NCI-H2171 (cell line): Measurements from ENCODE around the gene PARN.

Experiments used
- DNase-seq: peaks from one replicate; lab custom pipeline; 2025; lab: John Stamatoyannopoulos, UW

PARN gene

DNA sequence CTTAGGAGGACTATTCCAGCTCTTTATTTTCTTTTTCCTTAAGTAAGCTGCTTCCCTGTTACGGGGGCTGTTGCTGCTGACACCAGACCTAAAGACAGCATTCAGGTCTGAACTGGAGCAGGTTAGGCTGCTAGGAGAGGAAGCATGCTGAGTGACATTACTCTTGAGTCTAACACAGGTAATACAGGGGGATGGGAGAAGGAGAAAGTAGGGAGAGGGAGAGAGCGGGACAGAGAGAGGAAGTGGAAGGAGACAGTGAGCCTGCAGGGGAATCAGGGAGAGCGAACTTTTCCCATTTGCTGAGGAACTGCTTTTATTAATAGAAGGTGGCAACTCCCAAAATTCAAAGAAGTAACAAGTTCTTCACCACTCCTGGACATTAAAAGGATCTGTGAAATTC is 130.9 kb downstream of the PARN start:
- no peak for DNase-seq

DNA sequence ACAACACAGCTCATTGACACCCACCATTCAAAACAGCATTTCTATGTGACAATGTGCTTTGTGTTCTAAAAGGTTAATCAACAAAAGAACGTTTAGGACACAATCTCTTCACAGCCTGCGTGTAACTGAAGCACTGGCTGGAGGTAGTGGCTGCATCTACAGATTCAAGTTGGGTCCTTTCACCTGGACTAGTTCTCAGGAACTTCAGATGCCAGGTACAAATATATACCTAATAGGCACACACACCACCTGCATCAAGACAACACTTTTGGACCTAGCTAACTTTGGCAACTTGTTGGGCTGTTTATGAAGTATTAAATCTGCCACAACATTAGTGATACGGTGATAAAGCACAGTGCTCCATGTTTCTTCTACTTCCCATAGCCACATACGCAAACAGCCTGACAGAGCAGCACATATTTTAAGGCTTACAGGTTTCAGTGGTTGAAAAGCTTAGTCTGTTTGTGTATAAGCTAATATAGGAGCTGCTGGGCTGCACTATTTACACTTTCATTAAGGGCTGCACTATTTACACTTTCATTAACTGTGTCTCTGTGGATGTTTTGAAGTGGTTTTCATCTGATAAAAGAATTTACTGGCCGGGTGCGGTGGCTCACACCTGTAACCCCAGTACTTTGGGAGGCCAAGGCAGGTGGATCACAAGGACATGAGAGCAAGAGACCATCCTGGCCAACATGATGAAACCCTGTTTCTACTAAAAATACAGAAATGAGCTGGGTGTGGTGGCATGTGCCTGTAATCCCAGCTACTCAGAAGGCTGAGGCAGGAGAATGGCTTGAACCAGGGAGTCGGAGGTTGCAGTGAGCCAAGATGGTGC is 132.6 kb downstream of the PARN start:
- no peak for DNase-seq

DNA sequence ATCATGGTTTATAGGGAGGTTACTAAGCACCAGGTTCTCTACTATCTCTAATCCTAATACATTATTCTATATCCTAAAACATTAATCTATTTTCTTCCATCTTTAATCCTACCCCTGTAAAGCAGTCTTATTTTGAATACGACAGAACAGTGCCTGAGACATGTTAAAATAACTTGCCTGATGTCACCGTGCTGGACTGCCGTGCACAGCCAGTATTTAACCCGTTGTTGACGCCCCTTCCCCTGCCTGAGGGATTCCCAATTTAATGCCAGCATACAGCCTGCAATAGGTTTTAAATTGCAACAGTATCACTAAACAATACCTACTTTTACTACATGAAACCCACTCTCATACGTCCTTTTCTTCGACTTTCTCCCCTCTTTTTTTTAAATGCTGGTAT is 133.3 kb downstream of the PARN start:
- no peak for DNase-seq

DNA sequence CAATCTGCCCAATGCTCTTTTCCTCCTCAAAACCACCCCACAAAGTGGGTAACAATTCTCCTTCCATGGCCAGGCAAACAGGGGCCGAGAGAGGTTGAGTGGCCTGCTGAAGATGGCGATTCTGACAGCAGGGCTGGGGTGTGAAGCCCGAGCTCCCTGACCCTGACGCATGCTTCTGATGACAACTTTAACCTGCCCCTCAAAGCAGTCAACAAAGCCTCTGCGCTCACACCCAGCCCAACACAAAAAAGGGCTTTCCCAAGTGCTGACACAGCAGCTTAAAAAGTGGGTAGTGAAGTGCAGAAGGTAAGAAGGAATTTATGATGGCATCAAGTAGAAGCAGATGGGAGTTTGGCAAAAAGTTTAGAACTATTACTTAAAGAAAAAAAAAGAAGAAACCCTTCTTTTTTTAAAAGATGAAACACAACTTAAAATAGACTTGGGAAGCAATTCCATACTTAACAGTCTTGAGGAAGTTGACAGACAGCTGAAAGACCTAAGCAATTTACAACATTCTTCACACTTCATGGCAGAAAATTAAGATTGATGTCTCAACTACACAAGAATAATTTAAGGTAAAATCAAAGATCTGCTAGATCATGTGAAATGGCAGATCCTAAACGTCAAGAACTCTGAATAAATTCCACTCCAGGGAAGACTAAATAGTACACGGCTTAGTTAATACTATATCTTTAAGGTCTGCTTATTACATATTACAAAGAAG is 133.9 kb downstream of the PARN start:
- DNase-seq: no peak

DNA sequence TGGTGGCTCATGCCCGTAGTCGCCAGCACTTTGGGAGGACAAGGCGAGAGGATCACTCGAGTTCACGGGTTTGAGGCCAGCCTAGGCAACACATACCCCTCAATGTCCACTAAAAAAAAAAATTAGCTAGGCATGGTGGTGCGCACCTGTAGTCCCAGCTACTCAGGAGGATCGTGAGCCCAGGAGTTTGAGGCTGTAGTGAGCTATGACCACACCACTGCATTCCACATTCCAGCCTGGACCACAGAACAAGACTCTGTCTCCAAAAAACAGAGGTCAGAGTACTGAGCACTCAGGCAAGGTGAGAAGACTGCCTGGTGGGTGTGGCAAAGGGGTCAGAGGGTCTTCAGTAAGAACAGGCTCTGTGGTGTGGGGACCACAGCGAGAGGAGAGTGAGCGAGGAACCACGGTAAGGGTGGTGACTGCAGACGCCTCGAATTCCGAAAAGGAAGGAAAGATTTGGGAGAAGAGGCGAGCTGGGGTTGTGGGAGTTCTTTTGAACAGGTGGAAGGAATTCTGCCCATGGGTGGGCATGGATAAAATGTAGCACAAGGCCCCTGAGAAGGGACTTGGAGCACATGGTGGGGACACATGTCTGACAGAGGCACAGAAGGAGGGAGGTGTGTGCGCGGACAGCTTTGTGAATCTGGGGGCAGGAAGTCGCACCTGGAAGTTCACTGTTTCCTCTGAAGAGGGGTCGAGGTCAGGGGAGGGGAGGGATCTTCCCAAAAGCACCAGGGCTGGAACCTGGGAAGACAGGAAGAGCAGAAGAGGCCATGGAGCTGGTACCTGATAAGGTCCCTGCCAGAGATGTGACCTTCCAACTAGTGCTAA is 134.6 kb downstream of the PARN start:
- no peak for DNase-seq

DNA sequence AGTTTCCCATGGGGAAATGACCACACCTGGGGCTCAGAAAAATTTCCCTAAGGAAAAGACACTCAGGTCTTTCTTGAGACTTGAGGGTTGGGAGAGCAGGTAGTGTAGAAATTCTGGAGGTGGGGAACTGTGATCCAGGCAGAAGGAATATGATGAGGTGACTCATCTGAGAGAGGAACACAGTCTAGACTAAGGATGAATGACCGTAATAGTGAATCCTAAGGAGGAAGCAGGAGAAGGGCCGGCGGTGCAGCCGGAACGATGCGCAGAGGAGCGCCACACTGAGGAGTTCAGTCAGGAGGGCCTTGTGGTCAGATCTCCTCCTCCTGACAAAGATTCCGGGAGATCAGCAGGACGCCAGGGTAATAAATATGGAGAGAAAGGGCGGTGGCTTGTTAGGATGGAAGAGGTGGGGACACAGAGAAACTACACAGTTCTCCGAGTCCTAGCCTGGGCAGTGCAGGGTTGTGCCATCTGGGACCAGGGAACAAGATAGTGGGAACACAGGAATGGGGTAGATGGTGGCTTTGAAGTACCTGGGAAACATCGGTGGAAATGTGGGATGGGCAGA is 135.6 kb downstream of the PARN start:
- DNase-seq: no peak

DNA sequence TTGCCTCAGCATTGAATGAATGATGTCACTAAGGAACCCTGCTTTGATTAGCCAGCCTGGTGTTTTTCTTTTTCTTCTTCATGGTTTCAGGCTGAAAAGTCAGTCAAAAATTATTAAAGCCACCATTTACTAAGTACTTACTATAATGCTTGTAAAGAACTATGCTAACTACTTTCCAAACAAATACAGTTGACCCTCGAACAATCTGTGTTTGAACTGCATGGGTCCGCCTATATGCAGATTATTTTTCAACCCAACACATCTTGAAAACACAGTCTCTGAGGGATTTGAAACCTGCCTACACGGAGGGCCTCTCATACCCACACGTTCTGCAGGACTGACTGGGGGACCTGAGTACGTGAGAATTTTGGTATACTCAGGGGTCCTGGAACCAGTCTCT is 136.3 kb downstream of the PARN start:
- no peak for DNase-seq

DNA sequence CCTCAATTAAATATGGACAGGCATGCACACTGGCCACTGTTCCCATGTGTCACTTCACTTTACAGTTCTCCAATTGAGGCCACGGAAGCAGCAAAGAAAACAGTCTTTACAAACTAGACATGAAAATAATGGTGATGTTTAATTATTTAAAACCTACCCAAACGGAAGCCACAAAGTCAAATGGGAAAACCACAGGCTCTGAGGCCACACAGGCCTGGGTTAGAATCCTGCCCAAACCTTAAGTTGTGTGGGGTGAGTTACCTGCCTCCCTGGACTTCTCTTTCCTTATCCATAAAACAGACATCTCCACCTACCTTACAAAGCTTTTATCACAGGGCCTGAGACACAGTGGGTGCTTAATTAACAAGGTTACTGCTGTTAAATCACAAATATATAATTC is 137.4 kb downstream of the PARN start:
- no peak for DNase-seq

DNA sequence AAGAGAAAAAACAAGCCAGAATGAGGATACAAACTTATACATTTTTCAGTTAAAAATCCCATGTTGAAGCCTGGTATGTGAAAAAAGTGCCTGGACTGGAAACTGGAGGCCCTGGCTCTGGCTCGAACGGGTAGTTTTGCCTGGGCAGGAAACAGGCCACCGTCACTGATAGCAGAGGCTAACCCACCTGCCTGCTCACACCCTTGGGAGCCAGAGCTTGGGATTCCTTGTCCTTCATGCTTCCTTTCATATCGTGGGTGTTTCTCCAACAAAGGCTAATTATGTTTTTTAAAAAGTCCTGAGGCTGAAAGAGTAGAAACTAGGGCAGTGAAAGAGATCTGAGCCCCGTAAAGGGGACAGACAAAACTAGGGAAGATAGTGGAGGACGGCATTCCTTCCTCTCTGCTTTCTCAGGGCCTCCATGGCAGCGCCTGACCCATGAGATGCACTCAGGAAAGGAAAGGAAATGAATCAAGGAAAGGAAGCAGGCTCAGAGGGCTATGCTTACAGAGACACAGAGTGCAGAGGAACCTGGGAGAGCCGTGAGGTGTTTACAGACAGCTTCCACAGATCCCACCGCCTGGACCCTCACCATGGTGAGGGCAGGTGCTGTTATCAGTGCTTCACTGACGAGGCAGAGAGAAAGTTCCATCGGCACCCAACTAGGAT is 138.1 kb downstream of the PARN start:
- no peak for DNase-seq

DNA sequence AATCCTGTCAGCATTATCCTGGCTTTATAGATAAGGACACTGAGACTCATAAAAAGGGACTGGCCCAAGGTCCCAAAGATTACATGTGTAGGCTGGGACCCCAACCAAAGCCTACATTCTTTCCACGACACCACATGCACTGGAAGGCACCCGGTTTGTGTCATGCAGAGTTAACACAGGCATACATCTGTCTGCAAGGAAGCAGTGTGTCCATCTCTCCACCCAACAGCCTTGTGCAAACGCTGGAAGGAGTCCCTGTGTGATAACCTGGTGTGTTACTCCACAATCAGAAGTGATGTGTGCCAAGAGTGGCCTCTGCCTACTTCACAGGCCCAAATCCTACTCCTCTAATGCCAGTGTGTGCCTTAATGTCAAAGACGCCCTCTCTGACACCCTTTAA is 139.8 kb downstream of the PARN start:
- no peak for DNase-seq

DNA sequence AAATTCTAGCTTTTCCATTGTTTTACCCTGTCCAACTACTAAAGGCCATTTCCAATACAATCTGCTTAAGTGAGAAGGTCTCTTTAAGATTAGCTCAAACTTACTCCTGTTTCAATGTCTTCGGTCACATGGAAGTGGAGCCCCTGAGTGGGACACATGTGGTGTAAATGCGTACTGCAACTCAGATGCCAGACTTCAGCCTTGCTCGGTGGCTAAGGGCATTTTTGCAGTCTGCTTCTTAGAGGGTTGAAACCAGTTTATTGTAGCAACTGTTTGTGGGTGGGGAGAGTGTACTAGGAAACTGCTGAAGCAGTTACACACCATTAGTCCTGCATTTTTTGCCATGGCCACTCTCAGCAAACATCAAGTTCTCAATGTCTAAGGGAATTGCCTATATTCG is 140.6 kb downstream of the PARN start:
- peak; percentile 1 for DNase-seq

DNA sequence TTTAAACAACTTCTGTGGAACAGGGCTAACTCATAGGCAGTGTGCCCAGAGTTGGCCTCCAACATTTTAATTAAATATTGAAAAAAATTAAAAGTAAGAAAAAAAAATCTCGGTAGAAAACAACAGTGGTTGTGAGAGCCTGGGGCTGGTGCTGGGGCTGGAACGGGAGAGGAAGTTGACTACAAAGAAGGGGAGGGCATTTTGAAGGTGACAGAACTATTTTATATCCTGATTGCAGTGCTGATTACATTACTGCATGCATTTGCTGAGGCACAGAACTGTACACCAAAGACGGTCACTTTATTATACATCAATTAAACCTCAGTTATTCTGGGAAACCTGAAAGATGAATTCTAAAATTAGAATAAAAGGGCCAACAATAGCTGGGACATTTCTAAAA is 142.5 kb downstream of the PARN start:
- no peak for DNase-seq

DNA sequence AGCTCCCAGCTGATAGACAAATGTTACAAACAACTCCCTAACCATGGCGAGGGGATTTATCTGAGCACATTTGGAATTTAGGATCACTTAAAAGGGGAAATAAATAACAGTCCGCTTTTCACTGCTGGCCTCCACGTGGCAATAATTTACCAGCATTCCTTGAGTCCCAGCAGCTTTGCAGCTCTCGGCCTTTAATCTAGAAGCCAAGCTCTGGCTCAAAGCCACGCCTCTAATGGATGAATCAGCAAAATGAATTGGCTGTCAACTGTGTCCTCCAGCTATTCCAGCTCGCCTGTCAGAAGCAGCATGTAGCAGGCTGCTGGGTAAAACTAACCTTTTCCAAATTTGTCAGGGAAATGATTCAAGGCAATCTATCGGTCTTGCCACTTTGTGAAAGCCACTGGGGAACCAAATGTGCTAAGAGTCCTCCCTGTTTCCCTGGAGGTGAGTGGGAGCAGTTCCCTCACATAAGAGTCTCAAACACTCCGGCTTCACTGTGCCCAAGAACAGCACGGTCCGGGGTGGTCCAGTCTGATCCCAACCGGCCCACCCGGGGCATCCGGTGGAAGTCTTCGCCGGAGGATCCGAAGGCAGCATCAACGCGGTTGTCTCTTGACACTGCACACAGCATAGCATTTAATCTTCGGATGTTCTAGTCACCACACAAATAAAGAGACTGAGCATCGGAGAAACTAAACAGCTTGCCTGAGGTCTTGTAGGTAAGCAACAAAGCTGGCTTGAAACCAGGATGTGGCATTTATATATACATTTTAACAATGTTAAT is 143.3 kb downstream of the PARN start:
- DNase-seq: peak; percentile 28

DNA sequence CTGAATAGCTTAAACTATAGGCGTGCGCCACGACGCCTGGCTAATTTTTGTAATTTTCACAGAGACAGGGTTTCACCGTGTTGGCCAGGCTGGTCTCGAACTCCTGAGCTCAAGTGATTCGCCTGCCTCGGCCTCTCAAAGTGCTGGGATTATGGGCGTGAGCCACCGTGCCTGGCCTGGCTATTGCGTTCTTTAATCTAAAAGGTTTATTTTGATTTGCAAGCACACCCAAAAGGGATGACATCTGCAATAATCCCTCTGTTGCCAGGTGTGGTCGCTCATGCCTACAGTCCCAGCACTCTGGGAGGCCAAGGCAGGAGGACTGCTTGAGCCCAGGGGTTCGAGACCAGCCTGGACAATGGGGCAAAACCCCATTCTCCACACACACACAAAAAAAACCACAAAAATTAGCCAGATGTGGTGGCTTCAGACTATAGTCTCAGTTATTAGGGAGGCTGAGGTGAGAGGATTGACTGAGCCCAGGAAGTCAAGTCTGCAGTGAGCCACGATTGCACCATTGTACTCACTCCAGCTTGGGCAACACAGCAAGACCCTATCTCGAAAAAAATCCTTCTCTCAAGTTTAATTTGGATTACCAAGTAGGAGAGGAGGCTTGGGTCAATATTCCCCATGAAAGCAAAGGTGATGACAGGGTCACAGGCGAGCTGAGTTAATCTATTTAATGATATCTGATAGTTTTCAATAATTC is 144.1 kb downstream of the PARN start:
- DNase-seq: no peak

DNA sequence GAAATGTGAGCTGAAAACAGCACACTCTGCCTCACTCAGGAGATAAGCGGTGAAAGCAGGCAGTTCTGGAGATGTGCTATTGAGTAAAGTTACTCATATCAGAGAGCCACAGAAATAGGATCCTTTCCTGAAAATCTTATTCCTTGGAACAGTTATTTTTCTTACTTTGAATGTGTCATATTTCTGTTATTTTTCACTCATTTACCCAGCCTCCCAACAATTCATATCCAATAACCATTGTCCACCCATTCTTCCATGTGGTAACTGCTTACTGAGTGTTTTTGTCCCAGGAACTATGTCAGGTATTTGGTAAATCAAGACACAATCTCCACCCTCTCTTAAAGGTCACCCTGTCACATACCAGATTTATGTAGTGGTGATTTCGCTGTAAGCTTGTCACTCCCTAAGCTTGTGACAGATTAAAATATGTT is 144.9 kb downstream of the PARN start:
- no peak for DNase-seq

DNA sequence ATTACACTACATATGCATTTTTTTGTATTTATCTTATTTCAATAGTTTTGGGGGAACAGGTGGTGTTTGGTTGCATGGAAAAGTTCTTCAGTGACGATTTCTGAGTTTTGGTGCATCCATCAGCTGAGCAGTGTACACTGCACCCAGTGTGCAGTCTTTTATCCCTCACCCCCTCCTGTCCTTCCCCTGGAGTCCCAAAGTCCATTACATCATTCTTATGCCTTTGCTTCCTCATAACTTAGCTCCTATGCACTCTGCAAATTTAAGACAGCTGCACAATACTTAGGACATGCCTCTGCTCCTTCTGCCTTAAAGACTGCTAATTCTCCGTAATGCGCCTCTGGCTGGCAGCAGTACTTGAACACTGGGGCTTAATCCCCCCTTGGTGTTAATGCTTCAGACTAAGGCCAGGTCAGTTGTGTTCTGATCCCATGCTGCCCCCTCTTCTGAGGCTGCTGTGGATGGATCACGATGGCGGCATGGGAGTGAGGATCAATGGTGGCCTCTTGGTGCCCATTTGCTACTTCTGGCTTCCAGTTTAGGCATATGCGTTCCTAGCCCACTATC is 146.2 kb downstream of the PARN start:
- no peak for DNase-seq

DNA sequence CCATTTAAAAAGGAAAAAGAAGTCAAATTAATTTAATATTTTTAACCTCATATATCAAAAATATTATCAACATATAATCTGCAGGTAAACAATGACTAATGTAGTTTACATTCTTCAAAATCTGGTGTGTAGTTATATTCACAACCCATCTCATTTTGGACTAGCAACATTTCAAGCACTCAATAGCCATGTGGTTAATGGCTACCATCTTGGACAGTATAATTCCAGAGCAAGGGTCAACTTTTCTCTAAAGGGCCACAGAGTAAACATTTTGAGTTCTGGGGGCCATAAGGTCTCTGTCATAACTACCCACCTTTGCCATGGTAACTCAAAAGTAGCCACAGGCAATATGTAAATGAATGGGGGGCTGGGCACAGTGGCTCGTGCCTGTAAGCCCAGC is 153.9 kb downstream of the PARN start:
- DNase-seq: no peak

DNA sequence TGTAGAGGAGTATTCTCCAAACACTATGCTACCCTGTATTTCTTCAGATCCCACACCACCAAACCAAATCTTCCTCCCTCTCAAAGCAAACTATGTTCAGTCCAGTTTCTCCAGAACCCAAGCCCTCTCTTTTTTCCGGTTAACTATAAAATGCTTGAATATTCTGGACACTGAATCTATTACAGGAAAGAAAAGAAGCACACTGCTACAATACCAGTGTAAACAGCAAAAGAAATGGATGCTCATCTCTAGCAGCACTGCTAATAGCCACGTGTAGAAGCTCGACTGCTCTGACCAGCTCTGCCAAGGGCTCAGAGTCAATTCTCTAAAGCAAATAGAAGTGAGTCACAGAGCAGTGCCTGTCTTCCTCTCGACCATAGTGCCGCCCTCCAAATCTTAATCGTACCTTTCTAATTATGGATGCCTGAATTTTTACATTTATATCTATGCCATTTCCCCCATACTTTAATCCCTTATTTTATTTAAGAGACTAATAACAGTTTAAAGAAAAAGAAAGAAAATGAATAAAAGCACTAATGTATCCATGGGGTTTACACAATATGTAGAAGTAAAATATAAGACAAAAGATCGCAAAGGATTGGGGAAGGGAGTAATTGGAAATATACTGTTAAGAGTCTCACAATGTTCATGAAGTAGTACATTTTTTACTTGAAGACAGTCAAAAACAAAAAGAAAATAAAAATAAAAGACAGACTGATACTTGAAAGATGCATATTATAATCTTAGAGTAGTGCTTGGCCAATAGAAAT is 154.5 kb downstream of the PARN start:
- no peak for DNase-seq

DNA sequence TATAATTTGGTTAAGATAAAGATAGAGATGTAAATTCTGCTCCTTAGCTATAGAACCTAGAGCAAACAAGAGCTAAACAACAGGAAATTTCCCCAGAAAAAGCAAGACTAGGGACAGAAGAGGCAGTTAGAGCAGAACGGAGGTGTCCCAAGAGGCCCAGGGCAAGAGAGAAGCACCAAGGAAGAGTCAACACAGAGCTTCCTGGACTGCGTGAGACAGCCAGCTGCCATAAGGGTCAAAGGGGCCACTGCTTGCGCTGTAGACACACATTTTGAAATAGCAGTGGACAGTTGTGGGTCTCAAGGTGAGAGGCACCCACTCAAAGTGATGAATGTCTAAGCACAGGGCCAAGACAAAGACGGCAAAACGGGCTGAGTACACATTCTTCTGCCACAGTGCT is 156.6 kb downstream of the PARN start:
- DNase-seq: no peak
